SK-N-MC (cell line): Measurements from ENCODE around the gene KCNMB4.

Experiments
- EZH2 ChIP-seq: fragments of 200-600 bp; sonication (generic); IDR thresholded peaks from one replicate; pipeline ENCODE4 v1.6.1; 2017; ENCODE audit warnings: antibody characterized with exemption
- POLR2AphosphoS5 ChIP-seq: IDR thresholded peaks from 2 replicates; pipeline ENCODE4 v1.6.1; 2012; ENCODE audit warnings: mild to moderate bottlenecking, low read depth, low read length, borderline replicate concordance

GRCh38 chr12:70469221-70469820 lies 103.2 kb downstream of the KCNMB4 start:
- TF ChIP-seq POLR2AphosphoS5 (no peak), EZH2 (no peak)
